HG02571 (cell line): ENCODE measurements around the gene HES4.
"Not testable (repeated sequence)": the region's sequence is repeated elsewhere in the genome, so short reads cannot be mapped to it uniquely, and the experiment has no call there.

Experiments used
- ATAC-seq: cut with Tn5 transposase; IDR thresholded peaks from one replicate; pipeline ENCODE4 v1.9.1; 2021; ENCODE audit warnings: mild to moderate bottlenecking, moderate library complexity; ENCODE audit not compliant: unreplicated experiment

Gene HES4

DNA sequence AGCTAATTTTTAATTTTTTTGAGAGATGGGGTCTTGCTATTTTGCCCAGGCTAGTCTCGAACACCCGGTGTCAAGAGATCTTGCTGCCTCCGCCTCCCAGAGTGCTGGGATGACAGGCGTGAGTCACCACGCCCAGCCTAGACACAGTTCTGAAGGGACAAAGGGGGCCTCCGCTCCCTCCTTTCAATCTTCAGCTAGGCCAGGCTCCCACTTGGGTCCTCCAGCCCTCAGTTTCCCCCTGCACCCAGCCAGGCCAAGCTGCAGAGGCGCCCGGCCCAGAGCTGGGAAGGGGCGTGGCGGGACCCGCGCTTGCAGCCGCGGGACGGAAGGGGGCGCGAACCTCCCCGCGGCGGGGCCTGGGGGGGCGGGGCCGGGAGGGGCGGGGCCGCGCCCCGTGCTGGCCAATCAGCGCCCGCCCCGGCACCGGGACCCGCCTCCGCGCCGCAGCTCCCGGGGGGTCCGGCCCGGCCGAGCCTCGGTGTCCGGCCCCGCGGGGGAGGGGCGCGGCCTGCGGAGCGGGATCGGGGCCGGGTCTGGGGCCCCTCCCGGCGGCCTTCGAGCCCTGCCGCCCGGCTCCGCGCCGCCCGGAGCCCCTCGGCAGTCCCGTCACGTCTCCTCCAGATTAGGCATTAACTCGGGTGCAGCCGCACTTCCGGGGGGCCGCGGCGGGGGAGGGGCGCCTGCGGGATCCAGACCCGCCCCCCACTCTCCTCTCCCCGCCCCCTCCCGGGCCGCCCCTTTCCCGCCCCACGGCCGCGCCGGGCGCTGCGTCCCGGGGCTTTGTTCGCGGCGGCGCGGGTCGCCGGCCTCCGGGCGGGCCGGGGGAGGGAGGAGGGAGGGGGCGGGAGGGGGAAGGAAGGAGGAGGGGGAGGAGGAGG lies 19.5 kb upstream of the HES4 start:
- peak; percentile 58 for ATAC-seq

DNA sequence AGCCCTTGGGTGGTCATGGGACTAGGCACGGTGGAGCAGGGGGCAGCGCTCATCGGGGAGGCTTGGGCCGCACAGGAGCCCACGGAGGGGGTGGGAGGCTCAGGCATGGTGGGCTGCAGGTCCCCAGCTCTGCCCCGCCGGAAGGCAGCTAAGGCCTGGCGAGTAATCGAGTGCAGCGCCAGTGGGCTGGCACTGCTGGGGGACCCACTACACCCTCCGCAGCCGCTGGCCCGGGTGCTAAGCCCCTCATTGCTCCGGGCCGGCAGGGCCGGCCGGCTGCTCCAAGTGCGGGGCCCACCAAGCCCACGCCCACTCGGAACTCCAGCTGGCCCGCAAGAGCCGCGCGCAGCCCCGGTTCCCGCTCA lies 18.4 kb upstream of the HES4 start:
- not testable (repeated sequence) for ATAC-seq

DNA sequence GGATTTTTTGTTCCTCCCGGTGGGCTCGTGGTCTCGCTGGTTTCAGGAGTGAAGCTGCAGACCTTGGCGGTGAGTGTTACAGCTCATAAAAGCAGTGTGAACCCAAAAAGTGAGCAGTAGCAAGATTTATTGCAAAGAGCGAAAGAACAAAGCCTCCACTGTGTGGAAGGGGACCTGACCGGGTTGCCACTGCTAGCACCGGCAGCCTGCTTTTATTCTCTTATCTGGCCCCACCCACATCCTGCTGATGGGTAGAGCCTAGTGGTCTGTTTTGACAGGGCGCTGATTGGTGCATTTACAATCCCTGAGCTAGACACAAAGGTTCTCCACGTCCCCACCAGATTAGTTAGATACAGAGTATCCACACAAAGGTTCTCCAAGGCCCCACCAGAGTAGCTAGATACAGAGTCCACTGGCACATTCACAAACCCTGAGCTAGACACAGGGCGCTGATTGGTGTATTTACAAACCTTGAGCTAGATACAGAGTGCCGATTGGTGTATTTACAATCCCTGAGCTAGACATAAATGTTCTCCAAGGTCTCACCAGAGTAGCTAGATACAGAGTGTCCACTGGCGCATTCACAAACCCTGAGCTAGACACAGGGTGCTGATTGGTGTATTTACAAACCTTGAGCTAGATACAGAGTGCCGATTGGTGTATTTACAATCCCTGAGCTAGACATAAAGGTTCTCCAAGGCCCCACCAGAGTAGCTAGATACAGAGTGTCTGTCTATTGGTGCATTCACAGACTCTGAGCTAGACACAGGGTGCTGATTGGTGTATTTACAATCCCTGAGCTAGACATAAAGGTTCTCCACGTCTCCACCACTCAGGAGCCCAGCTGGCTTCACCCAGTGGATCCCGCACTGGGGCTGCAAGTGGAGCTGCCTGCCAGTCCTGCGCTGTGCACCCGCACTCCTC lies 17.8 kb upstream of the HES4 start:
- ATAC-seq = not testable (repeated sequence)

DNA sequence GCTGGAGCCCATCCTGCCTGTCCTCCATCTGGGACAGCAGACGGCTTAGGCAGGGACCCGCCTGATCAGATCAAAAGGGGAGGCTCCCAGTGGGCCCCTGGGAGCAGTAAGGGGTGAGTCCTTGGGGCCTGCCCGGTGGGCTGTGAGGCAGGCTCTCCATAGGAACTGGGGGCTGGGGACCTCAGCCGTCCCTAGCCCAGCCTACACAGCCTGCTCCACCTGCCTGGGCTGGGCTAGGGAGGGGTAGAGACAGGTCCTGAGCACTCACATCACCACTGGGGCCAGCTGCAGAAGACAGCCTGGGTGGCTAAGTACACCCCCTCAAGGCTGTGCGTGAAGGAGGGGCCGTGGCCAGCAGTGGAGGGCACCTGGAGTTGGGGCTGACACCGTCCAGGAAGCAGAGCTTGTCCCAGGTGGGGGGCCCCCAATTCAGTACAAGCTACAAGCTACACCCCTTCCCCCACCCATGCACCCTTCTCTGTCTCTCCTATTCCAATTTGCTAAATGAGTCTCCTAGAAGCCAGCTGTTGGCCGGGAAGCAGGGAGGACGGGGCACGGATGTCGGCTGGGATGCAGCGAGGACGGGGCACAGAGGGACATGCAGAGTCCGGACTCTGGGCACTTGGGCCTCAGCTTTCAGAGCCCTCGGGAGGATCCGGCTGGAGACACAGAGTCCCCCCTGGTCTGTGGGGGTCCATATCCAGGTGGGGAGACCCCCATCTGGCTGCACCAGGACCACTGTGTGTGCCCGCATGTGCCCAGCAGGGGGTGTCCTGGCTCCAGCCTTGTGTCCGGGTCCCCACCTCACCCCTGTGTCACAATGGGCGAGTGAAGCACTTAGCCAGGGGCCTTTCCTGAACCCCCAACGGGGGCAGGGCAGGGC lies 15.1 kb upstream of the HES4 start:
- no peak for ATAC-seq

DNA sequence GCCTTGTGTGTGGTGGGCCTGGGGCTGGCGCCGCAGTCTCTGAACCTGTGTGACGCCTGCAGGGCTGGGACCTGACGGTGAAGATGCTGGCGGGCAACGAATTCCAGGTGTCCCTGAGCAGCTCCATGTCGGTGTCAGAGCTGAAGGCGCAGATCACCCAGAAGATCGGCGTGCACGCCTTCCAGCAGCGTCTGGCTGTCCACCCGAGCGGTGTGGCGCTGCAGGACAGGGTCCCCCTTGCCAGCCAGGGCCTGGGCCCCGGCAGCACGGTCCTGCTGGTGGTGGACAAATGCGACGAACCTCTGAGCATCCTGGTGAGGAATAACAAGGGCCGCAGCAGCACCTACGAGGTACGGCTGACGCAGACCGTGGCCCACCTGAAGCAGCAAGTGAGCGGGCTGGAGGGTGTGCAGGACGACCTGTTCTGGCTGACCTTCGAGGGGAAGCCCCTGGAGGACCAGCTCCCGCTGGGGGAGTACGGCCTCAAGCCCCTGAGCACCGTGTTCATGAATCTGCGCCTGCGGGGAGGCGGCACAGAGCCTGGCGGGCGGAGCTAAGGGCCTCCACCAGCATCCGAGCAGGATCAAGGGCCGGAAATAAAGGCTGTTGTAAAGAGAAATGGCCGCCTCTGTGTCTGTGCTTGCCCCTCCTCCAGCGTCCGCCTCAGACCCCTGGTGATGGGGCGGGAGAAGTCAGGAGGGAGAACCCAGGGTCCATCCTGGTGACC lies 14.2 kb upstream of the HES4 start:
- ATAC-seq = no peak

DNA sequence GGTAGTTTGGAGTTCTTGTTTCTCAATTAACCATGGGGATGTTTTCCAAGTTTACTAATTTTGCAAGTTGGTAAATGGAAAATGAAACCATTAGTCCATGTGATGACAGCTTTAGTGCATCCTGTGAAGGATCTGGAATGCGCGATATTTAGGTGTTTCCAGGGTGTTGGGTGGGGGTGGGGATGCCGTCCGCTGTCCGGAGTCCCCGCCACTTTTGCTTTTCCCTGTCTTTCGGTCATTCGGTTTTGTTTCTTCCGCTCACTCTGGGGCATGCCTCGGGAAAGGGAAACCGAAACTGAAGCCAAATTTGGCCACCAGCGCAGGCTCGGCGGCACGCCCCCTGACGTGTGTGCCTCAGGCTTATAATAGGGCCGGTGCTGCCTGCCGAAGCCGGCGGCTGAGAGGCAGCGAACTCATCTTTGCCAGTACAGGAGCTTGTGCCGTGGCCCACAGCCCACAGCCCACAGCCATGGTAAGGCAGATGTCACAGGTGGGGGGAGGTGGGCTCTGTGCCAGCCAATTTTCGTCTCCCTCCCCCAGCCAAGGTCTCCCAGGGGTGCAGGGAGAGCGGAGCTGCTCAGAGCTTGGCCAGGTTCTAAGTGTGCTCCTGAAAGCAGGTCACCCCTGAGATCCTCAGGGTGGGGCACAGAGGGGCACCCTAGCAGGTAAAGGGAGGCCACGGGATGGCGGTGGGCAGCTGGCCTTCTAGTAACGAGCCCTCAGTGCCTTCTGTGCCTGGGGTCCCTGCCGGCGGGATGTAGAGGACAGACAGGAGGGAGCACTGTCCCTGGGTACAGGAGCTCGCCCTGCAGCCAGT lies 13.4 kb upstream of the HES4 start, which contains the start of gene ISG15:
TSS of gene ISG15 (plus strand) at position 393 of the 817 bp plus-strand sequence. CDS start at position 470, 77 bp downstream.
- ATAC-seq = peak; percentile 72

DNA sequence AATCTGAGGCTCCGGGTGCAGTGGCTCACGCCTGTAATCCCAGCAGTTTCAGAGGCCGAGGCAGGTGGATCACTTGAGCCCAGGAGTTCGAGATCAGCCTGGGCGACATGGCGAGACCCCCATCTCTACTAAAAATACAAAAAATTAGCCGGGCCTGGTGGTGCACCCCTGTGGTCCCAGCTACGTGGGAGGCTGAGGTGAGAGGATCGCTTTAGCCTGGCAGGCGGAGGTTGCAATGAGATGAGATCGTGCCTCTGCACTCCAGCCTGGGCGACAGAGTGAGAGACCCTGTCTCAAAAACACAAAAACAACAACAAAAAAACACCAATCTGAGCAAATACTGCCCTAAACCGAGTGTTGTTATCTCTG lies 12.8 kb upstream of the HES4 start:
- not testable (repeated sequence) for ATAC-seq

DNA sequence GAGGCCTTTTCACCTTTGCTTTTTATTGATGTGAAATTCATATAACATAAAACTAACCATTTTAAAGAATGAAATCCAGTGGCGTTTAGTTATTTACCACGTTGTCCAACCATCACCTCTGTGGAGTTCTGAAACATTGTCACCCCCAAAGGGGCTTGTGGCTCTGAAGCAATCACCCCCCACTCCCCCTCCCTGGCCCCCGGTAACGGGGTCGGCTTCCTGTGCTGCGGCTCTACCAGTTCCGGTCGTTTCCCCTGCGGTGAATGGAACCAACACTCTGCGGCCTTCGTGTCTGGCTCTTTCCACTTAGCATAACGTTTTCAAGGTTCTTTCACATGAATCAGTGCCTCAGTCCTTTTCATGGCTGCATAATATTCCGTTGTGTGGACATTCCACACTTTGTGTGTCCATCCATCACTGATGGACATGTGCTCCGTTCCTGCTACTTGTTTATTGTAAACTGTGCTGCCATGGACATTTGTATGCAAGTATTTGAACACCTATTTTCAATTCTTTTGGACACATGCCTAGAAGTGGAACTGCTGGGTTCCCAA lies 11.6 kb upstream of the HES4 start:
- no peak for ATAC-seq

DNA sequence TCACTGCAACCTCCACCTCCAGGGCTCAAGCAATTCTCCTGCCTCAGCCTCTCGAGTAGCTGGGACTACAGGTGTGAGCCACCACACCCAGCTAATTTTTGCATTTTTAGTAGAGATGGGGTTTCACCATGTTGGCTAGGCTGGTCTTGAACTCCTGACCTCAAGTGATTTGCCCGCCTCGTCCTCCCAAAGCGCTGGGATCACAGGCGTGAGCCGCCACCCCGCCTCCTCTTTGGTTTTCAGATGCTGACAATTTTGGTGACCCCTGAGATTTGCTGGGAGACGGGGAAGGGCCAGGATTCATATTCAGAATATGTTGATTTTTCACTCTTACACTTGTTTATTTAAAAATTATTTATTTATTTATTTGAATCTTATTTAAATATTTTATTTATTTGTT lies 10.2 kb upstream of the HES4 start:
- ATAC-seq = not testable (repeated sequence)

DNA sequence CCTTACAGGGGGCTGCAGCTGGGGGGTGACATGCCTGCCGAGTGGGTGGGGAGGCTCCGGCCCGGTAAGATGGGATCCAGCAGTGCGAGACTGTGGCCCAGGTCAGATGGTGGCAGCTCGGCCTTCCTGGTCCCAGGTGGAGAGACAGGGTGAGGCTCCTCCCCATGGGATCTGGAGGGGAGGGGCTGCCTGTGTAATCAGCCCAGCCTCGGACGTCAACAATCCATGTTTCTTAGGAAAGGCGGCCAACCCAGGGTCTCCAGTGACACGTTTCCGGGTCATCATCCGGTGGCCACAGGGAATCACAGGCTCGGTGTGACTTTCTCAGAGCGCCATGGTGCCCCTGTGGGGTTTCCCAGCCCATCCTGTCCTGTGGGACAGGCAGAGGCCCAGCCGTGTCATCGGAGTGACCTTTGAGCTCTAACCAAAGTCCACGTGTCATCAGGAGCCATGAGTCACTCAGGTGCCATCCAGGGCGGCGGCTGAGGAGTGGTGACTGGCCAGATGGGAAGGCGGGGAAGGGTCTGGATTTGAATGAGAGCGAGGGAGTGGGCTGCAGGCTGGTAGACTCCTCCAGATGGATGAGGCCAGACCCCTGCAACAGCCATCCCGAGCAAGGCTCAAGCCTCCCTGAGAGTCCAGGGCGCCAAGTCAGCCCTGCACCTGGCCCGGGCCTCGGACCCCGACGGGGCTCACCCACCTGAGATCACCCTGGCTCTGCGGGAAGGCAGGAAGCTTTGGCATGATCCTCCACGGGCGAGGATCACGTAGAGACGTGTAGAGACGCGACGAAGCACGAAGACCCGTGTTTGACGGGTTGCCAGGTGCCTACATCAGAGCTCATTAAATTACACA lies 6.6 kb upstream of the HES4 start:
- no peak for ATAC-seq

DNA sequence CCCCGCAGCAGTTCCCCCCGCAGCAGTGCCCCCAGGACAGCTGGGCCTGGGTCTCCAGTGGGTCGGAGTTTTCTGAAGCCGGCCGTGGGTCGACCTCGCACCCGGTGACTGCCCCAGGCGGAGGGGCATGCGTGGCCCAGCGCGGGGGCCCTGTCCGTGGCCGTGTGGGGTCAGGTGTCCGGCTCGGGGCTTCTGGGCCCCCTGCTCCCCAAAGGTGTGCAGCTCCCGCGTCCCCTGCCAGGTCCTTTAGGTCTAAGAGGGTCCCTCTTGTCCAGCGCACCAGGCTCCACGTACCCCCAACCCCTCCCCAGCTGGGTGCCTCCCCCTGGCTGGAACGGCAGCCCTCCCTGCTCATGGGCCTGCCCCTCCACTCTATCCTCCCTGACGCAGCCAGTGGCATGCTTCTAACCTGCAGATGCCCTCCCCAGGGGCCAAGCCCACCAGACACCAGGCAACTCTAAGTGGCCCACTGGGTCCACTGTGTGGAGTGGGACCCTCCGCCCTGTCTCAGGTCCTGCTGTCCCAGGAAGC lies 5.9 kb upstream of the HES4 start:
- no peak for ATAC-seq

DNA sequence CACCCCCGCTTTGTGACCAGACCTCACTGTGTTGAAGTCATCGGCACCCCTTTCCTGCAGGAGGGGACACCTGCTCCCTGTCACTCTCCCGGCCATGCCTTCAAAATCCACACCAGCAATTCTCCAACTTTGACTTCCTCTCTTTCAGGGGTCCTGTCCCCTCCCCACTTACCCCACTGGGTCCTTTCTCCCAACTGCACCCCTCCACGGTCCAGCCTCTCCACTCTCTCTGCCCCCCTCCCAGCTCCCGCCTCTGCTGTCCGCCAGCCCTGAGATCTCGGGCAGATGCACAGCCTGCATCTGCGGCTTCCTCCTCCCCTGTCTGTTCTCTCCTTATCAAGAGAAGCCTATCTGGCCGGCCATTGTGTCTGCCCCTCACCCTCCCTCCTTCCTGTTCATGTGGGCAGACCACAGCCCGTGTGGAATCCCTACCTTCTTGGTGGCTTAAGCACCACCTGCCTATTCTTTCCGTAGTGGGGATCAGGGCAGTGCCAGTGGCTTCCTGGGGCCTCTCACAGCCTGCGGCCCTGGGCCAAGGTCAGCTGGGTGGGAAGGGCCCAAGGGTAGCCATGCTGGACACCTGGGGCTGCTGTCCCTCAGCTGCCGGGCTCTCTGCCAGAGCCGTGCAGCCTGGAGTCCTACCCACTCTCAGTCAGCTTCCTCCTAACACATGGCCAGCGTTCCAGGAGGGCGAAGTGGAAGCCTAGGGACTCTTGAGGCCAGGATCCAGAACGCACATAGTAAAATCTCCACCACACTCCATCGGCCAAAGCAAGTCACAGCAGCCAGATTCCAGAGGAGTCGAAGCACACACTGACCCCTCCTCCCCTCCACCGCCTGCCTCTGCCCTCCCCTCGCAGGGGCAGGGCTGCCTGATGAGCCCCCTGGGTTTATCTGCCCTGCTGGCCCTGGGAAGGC lies 5.1 kb upstream of the HES4 start:
- no peak for ATAC-seq

DNA sequence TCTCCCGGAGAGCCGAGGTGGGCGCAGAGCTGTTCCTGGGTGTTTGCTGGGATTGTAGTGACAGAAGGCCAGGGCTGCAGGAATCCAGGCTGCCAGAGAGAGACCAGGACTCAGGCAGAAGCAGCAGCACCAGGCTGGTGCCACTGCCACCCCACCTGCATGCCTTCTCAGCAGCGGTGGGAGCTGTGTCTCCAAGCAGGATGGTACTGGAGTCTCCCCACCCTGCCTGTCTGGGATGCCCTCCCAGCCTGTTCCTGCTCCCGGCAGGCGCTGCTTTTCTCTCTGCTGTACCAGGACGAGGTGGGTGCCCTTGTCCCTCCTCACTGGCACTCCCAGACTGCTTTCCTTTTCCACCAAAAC lies 4.5 kb upstream of the HES4 start:
- no peak for ATAC-seq

DNA sequence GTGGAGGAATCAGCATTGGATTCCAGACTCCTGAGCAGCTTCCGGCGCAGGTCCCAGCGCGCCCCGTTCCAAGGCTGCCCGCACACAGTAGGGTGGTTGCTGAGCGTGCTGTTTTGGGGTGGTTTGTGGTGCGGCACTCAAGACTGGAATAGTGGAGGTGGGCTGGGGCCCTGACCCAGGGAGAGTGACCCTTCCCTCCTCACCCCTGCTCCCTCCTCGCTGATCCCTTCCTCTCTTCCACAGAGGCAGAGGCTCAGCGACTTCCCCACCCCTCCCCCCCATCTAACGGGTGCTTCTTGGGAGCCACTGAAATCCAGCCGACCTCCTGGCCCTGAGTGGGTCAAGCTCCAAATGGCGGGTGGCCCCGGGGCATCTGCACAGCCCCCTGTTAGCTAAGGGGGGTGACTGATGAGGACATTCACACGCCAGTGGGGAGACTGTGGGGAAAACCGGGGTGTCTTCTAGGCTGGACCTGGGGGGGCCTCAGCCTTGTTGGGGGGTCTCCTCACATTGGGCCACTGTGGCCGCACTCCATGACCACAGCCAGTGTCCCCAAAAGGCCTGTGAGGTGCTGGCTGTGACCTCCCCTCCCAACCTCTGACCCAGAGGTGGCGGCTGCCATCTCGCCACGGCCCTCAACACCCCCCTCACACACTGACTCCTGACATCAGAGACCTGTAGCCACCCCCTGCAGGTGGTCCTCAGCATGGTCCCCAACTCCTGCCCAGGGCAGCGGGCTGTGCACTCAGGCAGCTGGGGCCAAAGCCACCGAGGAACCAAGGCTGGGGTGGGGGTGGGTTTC lies 3.9 kb upstream of the HES4 start:
- no peak for ATAC-seq

DNA sequence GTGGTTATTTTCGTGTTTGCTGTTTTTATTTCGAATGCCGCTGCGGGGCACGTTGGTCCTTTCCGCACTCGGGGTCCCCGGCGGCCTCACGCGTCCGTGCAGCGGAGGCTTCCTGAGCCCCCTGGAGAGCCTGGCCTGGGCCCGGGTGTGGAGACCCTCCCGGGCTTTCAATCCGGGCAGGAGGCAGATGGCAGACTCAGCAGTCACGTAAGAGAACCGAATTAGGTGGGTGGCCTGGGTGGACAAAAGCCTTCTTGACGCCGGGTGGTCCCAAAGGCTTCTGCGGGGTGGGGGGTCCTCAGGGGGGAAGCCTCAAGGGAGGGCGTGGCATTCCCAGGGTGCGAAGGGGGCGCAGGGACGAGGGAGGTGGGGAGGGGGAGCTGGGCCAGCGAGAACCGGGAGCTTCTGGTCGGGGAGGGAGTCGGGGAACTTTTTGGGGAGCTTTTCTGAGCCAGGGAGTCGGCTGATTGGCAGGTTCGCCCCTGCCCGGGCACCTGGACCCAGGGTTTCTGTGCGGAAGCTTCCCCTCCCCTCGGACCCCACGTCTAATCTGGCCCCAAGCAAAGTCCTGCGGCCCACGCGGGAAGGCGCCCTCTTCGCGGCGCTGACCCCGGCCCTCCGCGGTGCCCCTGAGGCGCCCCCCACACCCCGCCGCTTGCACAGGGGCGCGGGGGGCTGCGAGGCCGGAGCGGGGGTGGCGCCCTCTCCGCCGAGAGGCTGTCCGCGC lies 1.3 kb upstream of the HES4 start:
- ATAC-seq = no peak
